ENCODE results near the gene ARPC5. TPM values are rescaled to one million over a fixed set of nuclear protein-coding genes. Genes with fewer than 3 reads are reported as not detected.

Gene ARPC5
- total RNA-seq, 4 donors from 2014 or later: 70.5 to 158 (median 95.7) TPM

- Histone ChIP-seq H3K36me3 (no peaks in the 10 kb centered on the region), H3K9me3 (no peaks in the 10 kb centered on the region), H3K27me3 (no peaks in the 10 kb centered on the region), H3K4me1 (no peaks in the 10 kb centered on the region), H3K27ac (no peak overlapping the region), H3K4me3 (replicated peaks in 1 of 3) (no peak overlapping the region)
- no peak for DNase-seq
- intact Hi-C loops (cut with DNase I): loop anchor here (10.0 kb wide), 1 partner anchor 571 kb away; no protein-coding TSS in a partner anchor
- no peak for TF ChIP-seq CTCF (IDR thresholded peaks at IDR 0.05)
- no peak for TF ChIP-seq POLR2A (IDR thresholded peaks at IDR 0.05)
- 86 to 96% methylated on average over 3 of the region's 3 CpGs for WGBS, 2 donors
These were observed 17.8 kb upstream of the ARPC5 start for GRCh38 chr1:183653462-183653794.

GRCh38 chr1:183652547-183653461 lies 17.2 kb upstream of the ARPC5 start, which contains the start of gene APOBEC4:
Gene APOBEC4 (minus strand): TSS chr1:183653316. CDS start chr1:183648781, 4,535 bp downstream.
- H3K36me3 ChIP-seq: no peaks in the 10 kb centered on the region
- intact Hi-C loops (cut with DNase I): loop anchor here (10.0 kb wide), 1 partner anchor 572 kb away; no protein-coding TSS in a partner anchor
- no peak within 1 kb of the TSS for H3K27ac ChIP-seq
- no peaks in the 10 kb centered on the region for H3K4me1 ChIP-seq
- H3K27me3 ChIP-seq: no peaks in the 10 kb centered on the region
- no peak within 1 kb of the TSS for H3K4me3 ChIP-seq (replicated peaks in 1 of 3)
- no peak for DNase-seq
- TF ChIP-seq CTCF (IDR thresholded peaks at IDR 0.05) (no peak), POLR2A (IDR thresholded peaks at IDR 0.05) (no peak)
- no peaks in the 10 kb centered on the region for H3K9me3 ChIP-seq
- 65 to 69% methylated on average over 5 of the region's 5 CpGs for WGBS, 2 donors

- H3K36me3 ChIP-seq: no peaks in the 10 kb centered on the region
- intact Hi-C loops (cut with DNase I): loop anchor here (10.0 kb wide), 1 partner anchor 573 kb away; no protein-coding TSS in a partner anchor
- no peaks in the 10 kb centered on the region for H3K4me1 ChIP-seq
- TF ChIP-seq CTCF (IDR thresholded peaks at IDR 0.05) (no peak), POLR2A (IDR thresholded peaks at IDR 0.05) (no peak)
- no peak overlapping the region for H3K4me3 ChIP-seq (replicated peaks in 1 of 3)
- WGBS, 2 donors: 84 to 88% methylated on average over 1 of the region's 1 CpG
- no peak overlapping the region for H3K27ac ChIP-seq
- H3K27me3 ChIP-seq: no peaks in the 10 kb centered on the region
- no peak for DNase-seq
- H3K9me3 ChIP-seq: no peaks in the 10 kb centered on the region
These were observed 16.5 kb upstream of the ARPC5 start for GRCh38 chr1:183652107-183652506.

- intact Hi-C loops (cut with DNase I): loop anchor here (10.0 kb wide), 1 partner anchor 573 kb away; no protein-coding TSS in a partner anchor
- Histone ChIP-seq H3K27ac (no peak overlapping the region), H3K36me3 (no peaks in the 10 kb centered on the region), H3K4me3 (replicated peaks in 1 of 3) (no peak overlapping the region), H3K27me3 (no peaks in the 10 kb centered on the region), H3K9me3 (no peaks in the 10 kb centered on the region), H3K4me1 (no peaks in the 10 kb centered on the region)
- TF ChIP-seq POLR2A (IDR thresholded peaks at IDR 0.05) (no peak), CTCF (IDR thresholded peaks at IDR 0.05) (no peak)
- WGBS, 2 donors: 76 to 88% methylated on average over 5 of the region's 5 CpGs
- no peak for DNase-seq
These were observed 16.0 kb upstream of the ARPC5 start for GRCh38 chr1:183651612-183652011.

- Histone ChIP-seq H3K4me3 (replicated peaks in 1 of 3) (no peak overlapping the region), H3K36me3 (no peaks in the 10 kb centered on the region), H3K9me3 (no peaks in the 10 kb centered on the region), H3K27me3 (no peaks in the 10 kb centered on the region), H3K4me1 (no peaks in the 10 kb centered on the region), H3K27ac (no peak overlapping the region)
- TF ChIP-seq POLR2A (IDR thresholded peaks at IDR 0.05) (no peak), CTCF (IDR thresholded peaks at IDR 0.05) (no peak)
- no peak for DNase-seq
- intact Hi-C loops (cut with DNase I): no loop called here
- WGBS, 2 donors: 91 to 92% methylated on average over 8 of the region's 8 CpGs
These were observed 12.5 kb upstream of the ARPC5 start for GRCh38 chr1:183648042-183648441.

Data from thyroid gland (tissue), 4 donors.